ENCODE results near the gene SCYL2. TPM values are rescaled to one million over a fixed set of nuclear protein-coding genes. Genes with fewer than 3 reads are reported as not detected.
"Not testable (repeated sequence)": the region's sequence is repeated elsewhere in the genome, so short reads cannot be mapped to it uniquely, and the experiment has no call there.

Gene SCYL2
- total RNA-seq, 1 experiment from 2014 or later = 49.5 TPM

GRCh38 chr12:100290016-100290415 is 23.0 kb downstream of the SCYL2 start:
- no peaks in the 10 kb centered on the region for H3K9me3 Mint-ChIP-seq (ENCODE audit: unreplicated experiment)
- TF ChIP-seq CTCF (IDR thresholded peaks at IDR 0.05; ENCODE audit: insufficient read depth in 1 of 2, low read depth in 1 of 2, low read length in 1 of 2, severe bottlenecking in 1 of 2, unreplicated experiment in 1 of 2) = no peak
- no peaks in the 10 kb centered on the region for H3K4me1 Mint-ChIP-seq (ENCODE audit: low read depth, unreplicated experiment)
- H3K27me3 Mint-ChIP-seq (ENCODE audit: insufficient read depth, unreplicated experiment) = no peaks in the 10 kb centered on the region
- peaks cover 15% of the 10 kb centered on the region for H3K36me3 Mint-ChIP-seq (ENCODE audit: insufficient read depth, unreplicated experiment)
- ChIA-PET CTCF (no interaction called here), POLR2A (no interaction called here)
- DNase-seq = no peak
- intact Hi-C loops (cut with micrococcal nuclease; ENCODE audit: unreplicated experiment) = no loop called here
- Histone ChIP-seq H3K9me3 (no peaks in the 10 kb centered on the region), H3K36me3 (ENCODE audit: control insufficient read depth, insufficient read depth, low read length) (no peaks in the 10 kb centered on the region), H3K4me1 (no peaks in the 10 kb centered on the region), H3K4me3 (ENCODE audit: low read depth, low read length) (no peak overlapping the region), H3K27me3 (replicated peaks; ENCODE audit: control insufficient read depth, insufficient read depth, low read length) (no peaks in the 10 kb centered on the region)
- no peak overlapping the region for H3K27ac Mint-ChIP-seq (ENCODE audit: unreplicated experiment)
- H3K4me3 Mint-ChIP-seq (ENCODE audit: unreplicated experiment) = no peak overlapping the region
- BruUV-seq (replicated peaks) = no TSS peak

- Mint-ChIP-seq H3K4me1 (ENCODE audit: low read depth, unreplicated experiment) (no peaks in the 10 kb centered on the region), H3K27ac (ENCODE audit: unreplicated experiment) (no peak overlapping the region), H3K27me3 (ENCODE audit: insufficient read depth, unreplicated experiment) (no peaks in the 10 kb centered on the region), H3K36me3 (ENCODE audit: insufficient read depth, unreplicated experiment) (peaks cover 20% of the 10 kb centered on the region), H3K4me3 (ENCODE audit: unreplicated experiment) (no peak overlapping the region), H3K9me3 (ENCODE audit: unreplicated experiment) (no peaks in the 10 kb centered on the region)
- no peak for TF ChIP-seq CTCF (IDR thresholded peaks at IDR 0.05; ENCODE audit: insufficient read depth in 1 of 2, low read depth in 1 of 2, low read length in 1 of 2, severe bottlenecking in 1 of 2, unreplicated experiment in 1 of 2)
- POLR2A ChIA-PET = no interaction called here
- intact Hi-C loops (cut with micrococcal nuclease; ENCODE audit: unreplicated experiment) = no loop called here
- BruUV-seq (replicated peaks) = no TSS peak
- DNase-seq = no peak
- no peaks in the 10 kb centered on the region for H3K9me3 ChIP-seq
- no peaks in the 10 kb centered on the region; the same call in 1 of the 2 replicates for H3K36me3 ChIP-seq (ENCODE audit: control insufficient read depth, insufficient read depth, low read length)
- H3K27me3 ChIP-seq (replicated peaks; ENCODE audit: control insufficient read depth, insufficient read depth, low read length) = no peaks in the 10 kb centered on the region
- CTCF ChIA-PET = no interaction called here
- H3K4me3 ChIP-seq (ENCODE audit: low read depth, low read length) = no peak overlapping the region
- no peaks in the 10 kb centered on the region for H3K4me1 ChIP-seq
These were observed 26.0 kb downstream of the SCYL2 start for GRCh38 chr12:100293017-100293416.

- intact Hi-C loops (cut with micrococcal nuclease; ENCODE audit: unreplicated experiment); BruUV-seq (replicated peaks); H3K27me3 Mint-ChIP-seq (ENCODE audit: insufficient read depth, unreplicated experiment): not testable (repeated sequence)
These were observed 27.4 kb downstream of the SCYL2 start for GRCh38 chr12:100294366-100294765.

More at GRCh38 chr12:100294366-100294765, 27.4 kb downstream of the SCYL2 start:
- H3K27ac Mint-ChIP-seq (ENCODE audit: unreplicated experiment); POLR2A ChIA-PET; CTCF ChIA-PET; H3K27me3 ChIP-seq (replicated peaks; ENCODE audit: control insufficient read depth, insufficient read depth, low read length); H3K4me3 ChIP-seq (ENCODE audit: low read depth, low read length); H3K9me3 Mint-ChIP-seq (ENCODE audit: unreplicated experiment); H3K4me1 Mint-ChIP-seq (ENCODE audit: low read depth, unreplicated experiment); H3K4me3 Mint-ChIP-seq (ENCODE audit: unreplicated experiment); H3K9me3 ChIP-seq; DNase-seq; H3K4me1 ChIP-seq; H3K36me3 ChIP-seq (ENCODE audit: control insufficient read depth, insufficient read depth, low read length): not testable (repeated sequence)
- H3K36me3 Mint-ChIP-seq (ENCODE audit: insufficient read depth, unreplicated experiment) = peaks cover 21% of the 10 kb centered on the region

All from Caco-2 (cell line).